Mucosa of descending colon (tissue), 3 donors: Measurements from ENCODE around the gene TRIO. TPM values are rescaled to one million over a fixed set of nuclear protein-coding genes. Genes with fewer than 3 reads are reported as not detected.

Experiments used
- ATAC-seq: fragments of 200-7000 bp; cut with Tn5 transposase; one replicate; pipeline ENCODE4 v1.9.1; 2020; ENCODE audit warnings: mild to moderate bottlenecking, moderate library complexity
- DNase-seq, 3 donors: peaks; one replicate each; pipeline ENCODE4 v3.0.0-alpha.2; 2020
- H3K36me3 ChIP-seq: fragments of 200-600 bp; one replicate; pipeline ENCODE4 v1.8.0; 2021; ENCODE audit warnings: low read depth, mild to moderate bottlenecking
- H3K4me1 ChIP-seq: fragments of 200-600 bp; one replicate; pipeline ENCODE4 v1.8.0; 2021; ENCODE audit warnings: low read depth, mild to moderate bottlenecking
- H3K4me3 ChIP-seq: fragments of 200-600 bp; one replicate; pipeline ENCODE4 v1.8.0; 2021; ENCODE audit warnings: mild to moderate bottlenecking
- H3K9me3 ChIP-seq: fragments of 200-600 bp; one replicate; pipeline ENCODE4 v1.8.0; 2021; ENCODE audit warnings: mild to moderate bottlenecking
- CTCF ChIP-seq: fragments of 200-600 bp; IDR thresholded peaks from one replicate; pipeline ENCODE4 v1.8.0; 2022; ENCODE audit warnings: antibody characterized with exemption, mild to moderate bottlenecking
- intact Hi-C, 2 donors: fragments of 100-400 bp; cut with DNase I in 1 of 2; cut with micrococcal nuclease in 1 of 2; formaldehyde crosslinking; loops; one replicate each; pipeline versions ENCODE4 v1.11.0 to v1.11.1; 2022; cut with DNase I, micrococcal nuclease
- total RNA-seq, 3 donors: library from RNA; stranded (reverse); fragmentation: NEBNext Ultra II Directional in 2 of 3; extraction: Animal tissue kit (Norgen Biotek cat#: 25700) in 2 of 3; gene quantifications; one replicate each; pipeline versions ENCODE4 v1.2.1 to v1.2.4, GENCODE V29; 2021 to 2023
- donor health status: DM: no; HTN: no; CAD: no; lungs with moderate emphysema.
- donor health status: DM: no; HTN: no; CAD: no.
- donor health status: DM: no; HTN: yes; CAD: no.

The TRIO gene
- total RNA-seq, 3 donors from 2014 or later, result 164 to 231 (median 168) TPM

GRCh38 chr5:14376789-14377188 is 233.6 kb downstream of the TRIO start:
- intact Hi-C loops, result no loop called here
- H3K9me3 ChIP-seq, result no peaks in the 10 kb centered on the region
- no peaks in the 10 kb centered on the region for H3K4me1 ChIP-seq
- H3K36me3 ChIP-seq, result peaks cover 11% of the 10 kb centered on the region
- H3K4me3 ChIP-seq, result no peak overlapping the region
- no peak for ATAC-seq
- TF ChIP-seq CTCF, result no peak
- DNase-seq, result no peak

- peaks cover 5% of the 10 kb centered on the region for H3K36me3 ChIP-seq
- intact Hi-C loops, result no loop called here
Measured at GRCh38 chr5:14379739-14380497, 236.8 kb downstream of the TRIO start.

GRCh38 chr5:14380712-14381111 is 237.6 kb downstream of the TRIO start:
- Histone ChIP-seq H3K36me3 (peaks cover 5% of the 10 kb centered on the region), H3K9me3 (no peaks in the 10 kb centered on the region), H3K4me1 (no peaks in the 10 kb centered on the region), H3K4me3 (no peak overlapping the region)
- DNase-seq (no peak), ATAC-seq (no peak)
- intact Hi-C loops, result no loop called here
- no peak for TF ChIP-seq CTCF

More at GRCh38 chr5:14379739-14380497, 236.8 kb downstream of the TRIO start:
- Histone ChIP-seq H3K4me1 (no peaks in the 10 kb centered on the region), H3K9me3 (no peaks in the 10 kb centered on the region), H3K4me3 (no peak overlapping the region)
- no peak for TF ChIP-seq CTCF
- DNase-seq (peak in 1 of 3 donors; percentile 13), ATAC-seq (peak; percentile 37)

GRCh38 chr5:14382640-14383039 is 239.5 kb downstream of the TRIO start:
- DNase-seq, result no peak
- Histone ChIP-seq H3K4me3 (no peak overlapping the region), H3K4me1 (no peaks in the 10 kb centered on the region), H3K36me3 (peaks cover 8% of the 10 kb centered on the region), H3K9me3 (no peaks in the 10 kb centered on the region)
- no peak for ATAC-seq
- TF ChIP-seq CTCF, result no peak
- intact Hi-C loops, result no loop called here

- TF ChIP-seq CTCF, result no peak
- ATAC-seq, result no peak
- intact Hi-C loops, result no loop called here
- peaks cover 9% of the 10 kb centered on the region for H3K36me3 ChIP-seq
- no peak for DNase-seq
- H3K9me3 ChIP-seq, result no peaks in the 10 kb centered on the region
- H3K4me1 ChIP-seq, result no peaks in the 10 kb centered on the region
- no peak overlapping the region for H3K4me3 ChIP-seq
Measured at GRCh38 chr5:14383923-14384322, 240.8 kb downstream of the TRIO start.
